Astrocyte (in vitro differentiated cells and primary cell): ENCODE measurements around the gene DIRAS1. TPM values are rescaled to one million over a fixed set of nuclear protein-coding genes. Genes with fewer than 3 reads are reported as not detected.

Source experiments
- DNase-seq: peaks from one replicate; pipeline ENCODE4 v3.0.0-alpha.2; 2010; ENCODE audit warnings: low read depth
- FAIRE-seq: peaks from 2 replicates; lab custom pipeline; 2011; peaks lifted over from hg19 to GRCh38; lab: Jason Lieb, UNC
- H2AFZ ChIP-seq: 2 replicates; pipeline ENCODE4 v1.6.0; 2012; ENCODE audit warnings: low read depth, low read length, inconsistent platforms
- H3K27ac ChIP-seq: 2 replicates; pipeline ENCODE4 v1.5.1; 2011; ENCODE audit warnings: low read depth, low read length, inconsistent platforms
- H3K27me3 ChIP-seq: 2 replicates; pipeline ENCODE4 v1.6.0; 2011; ENCODE audit warnings: low read length, inconsistent platforms; ENCODE audit not compliant: insufficient read depth
- H3K36me3 ChIP-seq: 2 replicates; pipeline ENCODE4 v1.5.1; 2011; ENCODE audit warnings: low read length, inconsistent platforms; ENCODE audit not compliant: insufficient read depth
- H3K4me1 ChIP-seq: 2 replicates; pipeline ENCODE4 v1.5.1; 2011; ENCODE audit warnings: low read length, inconsistent platforms; ENCODE audit not compliant: insufficient read depth
- H3K4me2 ChIP-seq: 2 replicates; pipeline ENCODE4 v1.6.0; 2012; ENCODE audit warnings: low read length, inconsistent platforms
- H3K4me3 ChIP-seq: 2 replicates; pipeline ENCODE4 v1.5.1; 2011; ENCODE audit warnings: low read depth, mild to moderate bottlenecking, low read length, inconsistent platforms; ENCODE audit not compliant: insufficient read depth
- H3K79me2 ChIP-seq: 2 replicates; pipeline ENCODE4 v1.6.0; 2012; ENCODE audit warnings: mild to moderate bottlenecking, low read length, inconsistent platforms; ENCODE audit not compliant: insufficient read depth
- H3K9ac ChIP-seq: 2 replicates; pipeline ENCODE4 v1.6.0; 2012; ENCODE audit warnings: mild to moderate bottlenecking, low read length, inconsistent platforms
- H3K9me3 ChIP-seq: 2 replicates; pipeline ENCODE4 v1.5.1; 2012; ENCODE audit warnings: low read depth, mild to moderate bottlenecking, low read length, inconsistent platforms; ENCODE audit not compliant: insufficient read depth
- H4K20me1 ChIP-seq: 2 replicates; pipeline ENCODE4 v1.6.0; 2012; ENCODE audit warnings: low read length, inconsistent platforms; ENCODE audit not compliant: insufficient read depth
- H3K27ac Mint-ChIP-seq: one replicate; pipeline ENCODE4 v1.8.0; 2021; ENCODE audit warnings: mild to moderate bottlenecking, mixed read lengths; ENCODE audit not compliant: unreplicated experiment
- H3K27me3 Mint-ChIP-seq: one replicate; pipeline ENCODE4 v1.8.0; 2021; ENCODE audit warnings: low read depth, mixed read lengths; ENCODE audit not compliant: unreplicated experiment
- H3K36me3 Mint-ChIP-seq: one replicate; pipeline ENCODE4 v1.8.0; 2021; ENCODE audit warnings: low read depth, mixed read lengths; ENCODE audit not compliant: unreplicated experiment
- H3K4me1 Mint-ChIP-seq: one replicate; pipeline ENCODE4 v1.8.0; 2021; ENCODE audit warnings: low read depth, mixed read lengths; ENCODE audit not compliant: unreplicated experiment
- H3K4me3 Mint-ChIP-seq: one replicate; pipeline ENCODE4 v1.8.0; 2021; ENCODE audit warnings: mild to moderate bottlenecking, moderate library complexity, mixed read lengths; ENCODE audit not compliant: unreplicated experiment
- H3K9me3 Mint-ChIP-seq: one replicate; pipeline ENCODE4 v1.8.0; 2021; ENCODE audit warnings: mild to moderate bottlenecking, mixed read lengths; ENCODE audit not compliant: unreplicated experiment
- EZH2 ChIP-seq: IDR thresholded peaks from 2 replicates; pipeline ENCODE4 v1.6.1; 2012; ENCODE audit warnings: mild to moderate bottlenecking, low read length, inconsistent platforms; ENCODE audit not compliant: insufficient read depth
- total RNA-seq: library from RNA; stranded (reverse); gene quantifications from 2 replicates; pipeline ENCODE4 v1.2.1, GENCODE V29; 2021
- TF ChIP-seq, protein P1 (sequence below): IDR thresholded peaks from 2 replicates; pipeline ENCODE4 v1.5.1; 2011; ENCODE audit warnings: low read depth, mild to moderate bottlenecking, inconsistent platforms, low read length, moderate library complexity; ENCODE audit not compliant: insufficient read depth

Gene DIRAS1
- total RNA-seq, 1 donor from 2014 or later, result 5.9 TPM

DNA sequence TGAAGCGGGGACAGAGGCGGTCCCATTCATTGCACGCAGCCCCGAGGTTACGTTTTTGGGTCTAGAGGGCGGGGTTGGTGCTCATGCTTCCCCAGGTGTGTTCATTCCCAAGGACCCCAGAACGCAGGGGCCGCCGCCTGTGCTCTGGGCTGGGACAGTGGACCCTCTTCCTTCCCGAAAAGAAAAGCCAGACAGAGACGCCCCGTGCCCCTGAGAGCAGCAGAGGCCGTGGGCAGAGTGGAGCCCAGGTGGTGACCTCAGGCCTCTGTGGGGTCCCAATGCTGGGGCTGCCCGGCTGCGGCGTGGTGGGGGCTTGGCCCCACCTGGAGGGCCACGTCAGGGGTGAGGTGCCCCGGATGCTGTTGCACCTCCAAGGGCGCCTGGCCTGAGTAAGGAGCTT, 46.5 kb upstream of the DIRAS1 start:
- no peaks in the 10 kb centered on the region for H3K36me3 ChIP-seq
- Mint-ChIP-seq H3K27ac (no peak overlapping the region), H3K9me3 (no peaks in the 10 kb centered on the region), H3K36me3 (peaks cover 2% of the 10 kb centered on the region), H3K4me1 (peaks cover 4% of the 10 kb centered on the region), H3K4me3 (no peak overlapping the region), H3K27me3 (no peaks in the 10 kb centered on the region)
- no peak overlapping the region for H3K4me2 ChIP-seq
- H4K20me1 ChIP-seq, result peaks cover 51% of the 10 kb centered on the region
- H3K27ac ChIP-seq, result no peak overlapping the region
- H3K4me3 ChIP-seq, result no peak overlapping the region
- no peak overlapping the region for H2AFZ ChIP-seq
- H3K4me1 ChIP-seq, result no peaks in the 10 kb centered on the region
- no peaks in the 10 kb centered on the region for H3K27me3 ChIP-seq
- TF ChIP-seq, protein P1, sequence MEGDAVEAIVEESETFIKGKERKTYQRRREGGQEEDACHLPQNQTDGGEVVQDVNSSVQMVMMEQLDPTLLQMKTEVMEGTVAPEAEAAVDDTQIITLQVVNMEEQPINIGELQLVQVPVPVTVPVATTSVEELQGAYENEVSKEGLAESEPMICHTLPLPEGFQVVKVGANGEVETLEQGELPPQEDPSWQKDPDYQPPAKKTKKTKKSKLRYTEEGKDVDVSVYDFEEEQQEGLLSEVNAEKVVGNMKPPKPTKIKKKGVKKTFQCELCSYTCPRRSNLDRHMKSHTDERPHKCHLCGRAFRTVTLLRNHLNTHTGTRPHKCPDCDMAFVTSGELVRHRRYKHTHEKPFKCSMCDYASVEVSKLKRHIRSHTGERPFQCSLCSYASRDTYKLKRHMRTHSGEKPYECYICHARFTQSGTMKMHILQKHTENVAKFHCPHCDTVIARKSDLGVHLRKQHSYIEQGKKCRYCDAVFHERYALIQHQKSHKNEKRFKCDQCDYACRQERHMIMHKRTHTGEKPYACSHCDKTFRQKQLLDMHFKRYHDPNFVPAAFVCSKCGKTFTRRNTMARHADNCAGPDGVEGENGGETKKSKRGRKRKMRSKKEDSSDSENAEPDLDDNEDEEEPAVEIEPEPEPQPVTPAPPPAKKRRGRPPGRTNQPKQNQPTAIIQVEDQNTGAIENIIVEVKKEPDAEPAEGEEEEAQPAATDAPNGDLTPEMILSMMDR, result no peak
- no peak for TF ChIP-seq EZH2
- no peaks in the 10 kb centered on the region for H3K9me3 ChIP-seq
- H3K9ac ChIP-seq, result no peak overlapping the region
- H3K79me2 ChIP-seq, result peaks cover 48% of the 10 kb centered on the region
- DNase-seq (no peak), FAIRE-seq (no peak)

DNA sequence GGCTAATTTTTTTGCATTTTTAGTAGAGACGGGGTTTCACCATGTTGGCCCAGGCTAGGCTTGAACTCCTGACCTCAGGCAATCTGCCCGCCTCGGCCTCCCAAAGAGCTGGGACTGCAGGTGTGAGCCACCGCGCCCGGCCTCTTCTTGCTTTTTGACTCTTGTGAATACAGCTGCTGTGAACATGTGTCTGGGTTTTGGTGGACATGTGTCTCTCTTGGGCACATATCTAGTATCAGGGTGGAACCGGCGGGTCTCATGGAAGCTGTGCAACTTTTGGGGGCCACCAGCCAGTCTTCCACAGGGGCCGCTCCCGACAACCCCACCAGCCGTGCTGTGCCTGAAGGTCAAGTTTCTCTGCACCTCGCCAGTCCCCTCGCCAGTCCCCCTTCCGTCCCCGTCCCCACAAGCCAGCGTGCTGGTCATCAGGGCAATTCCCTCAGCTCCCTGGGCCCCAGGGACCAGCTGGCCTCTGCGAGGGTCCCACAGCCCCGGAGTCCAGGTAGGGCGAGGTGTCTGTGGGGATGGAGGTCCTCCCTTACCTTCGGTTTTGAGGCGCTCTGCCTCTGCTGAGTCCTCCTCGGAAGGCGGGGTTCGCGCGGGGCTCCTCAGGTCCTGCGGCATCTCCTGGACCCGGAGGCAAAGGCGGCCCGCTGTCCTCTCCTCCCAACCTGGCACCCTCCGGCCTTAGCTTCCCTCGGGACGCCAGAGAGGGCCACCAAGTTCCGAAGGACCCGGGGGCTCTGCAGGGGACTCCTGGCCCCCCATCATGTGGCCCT, 45.6 kb upstream of the DIRAS1 start:
- no peaks in the 10 kb centered on the region for H3K27me3 Mint-ChIP-seq
- TF ChIP-seq EZH2, result no peak
- TF ChIP-seq, protein P1, result no peak
- no peaks in the 10 kb centered on the region for H3K9me3 Mint-ChIP-seq
- H3K4me3 Mint-ChIP-seq, result no peak overlapping the region
- H3K9ac ChIP-seq, result no peak overlapping the region
- FAIRE-seq (no peak), DNase-seq (no peak)
- no peaks in the 10 kb centered on the region for H3K4me1 ChIP-seq
- peaks cover 39% of the 10 kb centered on the region for H3K79me2 ChIP-seq
- H3K27ac Mint-ChIP-seq, result no peak overlapping the region
- H3K27ac ChIP-seq, result no peak overlapping the region
- H2AFZ ChIP-seq, result no peak overlapping the region
- no peaks in the 10 kb centered on the region for H3K4me1 Mint-ChIP-seq
- H3K9me3 ChIP-seq, result no peaks in the 10 kb centered on the region
- no peaks in the 10 kb centered on the region for H3K27me3 ChIP-seq
- no peak overlapping the region for H3K4me3 ChIP-seq
- H4K20me1 ChIP-seq, result peaks cover 42% of the 10 kb centered on the region
- peaks cover 2% of the 10 kb centered on the region for H3K36me3 Mint-ChIP-seq
- H3K36me3 ChIP-seq, result no peaks in the 10 kb centered on the region
- no peak overlapping the region for H3K4me2 ChIP-seq

DNA sequence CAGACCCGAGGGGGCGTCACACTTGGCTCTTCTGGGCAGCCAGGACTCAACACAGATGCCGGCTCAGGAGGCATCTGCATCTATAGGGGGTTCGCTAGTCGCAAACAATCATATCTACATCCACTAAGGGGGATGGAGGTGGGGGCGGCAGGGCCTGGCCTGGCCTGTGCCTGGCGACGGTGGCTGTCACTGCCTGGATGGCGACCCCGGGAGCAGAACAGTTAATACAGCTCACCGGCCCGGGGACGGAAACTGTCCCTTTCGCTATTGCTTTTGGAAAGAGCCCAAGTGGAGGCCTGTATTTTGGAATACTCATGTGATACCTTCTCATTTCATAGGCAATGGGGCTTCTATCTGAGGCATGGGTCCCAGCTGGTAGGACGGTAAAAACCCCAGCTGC, 44.2 kb upstream of the DIRAS1 start:
- Mint-ChIP-seq H3K36me3 (peaks cover 2% of the 10 kb centered on the region), H3K4me1 (no peaks in the 10 kb centered on the region), H3K27ac (no peak overlapping the region), H3K4me3 (no peak overlapping the region), H3K27me3 (no peaks in the 10 kb centered on the region), H3K9me3 (no peaks in the 10 kb centered on the region)
- peaks cover 28% of the 10 kb centered on the region for H4K20me1 ChIP-seq
- peaks cover 25% of the 10 kb centered on the region for H3K79me2 ChIP-seq
- no peak overlapping the region for H3K4me3 ChIP-seq
- no peaks in the 10 kb centered on the region for H3K27me3 ChIP-seq
- DNase-seq (no peak), FAIRE-seq (no peak)
- no peaks in the 10 kb centered on the region for H3K36me3 ChIP-seq
- no peaks in the 10 kb centered on the region for H3K9me3 ChIP-seq
- TF ChIP-seq, protein P1, result no peak
- no peak for TF ChIP-seq EZH2
- no peak overlapping the region for H3K27ac ChIP-seq
- H3K4me1 ChIP-seq, result no peaks in the 10 kb centered on the region
- H3K4me2 ChIP-seq, result no peak overlapping the region
- no peak overlapping the region for H3K9ac ChIP-seq
- H2AFZ ChIP-seq, result no peak overlapping the region
